BLaER1 treated with 17β-estradiol and CSF1 and Interleukin-3, amounts not matched to agents 10 nM and 100 nM (cell line): ENCODE measurements around the gene ZNF526.

Source experiments
- H3K27ac ChIP-seq, 11 experiments: shearing (Covaris generic); formaldehyde crosslinking; 2 replicates each; pipeline ENCODE4 v1.8.1; 2022
- H3K27me3 ChIP-seq, 11 experiments: shearing (Covaris generic); formaldehyde crosslinking; 2 replicates each; pipeline ENCODE4 v1.8.1; 2022
- H3K36me3 ChIP-seq, 11 experiments: shearing (Covaris generic); formaldehyde crosslinking; 2 replicates each; pipeline ENCODE4 v1.8.1; 2022
- H3K4me1 ChIP-seq, 10 experiments: shearing (Covaris generic); formaldehyde crosslinking; 2 replicates each; pipeline ENCODE4 v1.8.1; 2022
- H3K4me2 ChIP-seq, 11 experiments: shearing (Covaris generic); formaldehyde crosslinking; 2 replicates each; pipeline ENCODE4 v1.8.1; 2022
- H3K4me3 ChIP-seq, 10 experiments: shearing (Covaris generic); formaldehyde crosslinking; 2 replicates each; pipeline ENCODE4 v1.8.1; 2022
- H3K9ac ChIP-seq, 11 experiments: shearing (Covaris generic); formaldehyde crosslinking; 2 replicates each; pipeline ENCODE4 v1.8.1; 2022
- H3K9me3 ChIP-seq, 11 experiments: shearing (Covaris generic); formaldehyde crosslinking; replicated peaks in 1 of 11; 2 replicates each; pipeline ENCODE4 v1.8.1; 2022
- H4K20me1 ChIP-seq, 11 experiments: shearing (Covaris generic); formaldehyde crosslinking; 2 replicates each; pipeline ENCODE4 v1.8.1; 2022
- Cebpa-rat ChIP-seq, 11 experiments: shearing (Covaris generic); IDR thresholded peaks; 2 replicates each; pipeline ENCODE4 v1.8.1; 2022

The ZNF526 gene

DNA sequence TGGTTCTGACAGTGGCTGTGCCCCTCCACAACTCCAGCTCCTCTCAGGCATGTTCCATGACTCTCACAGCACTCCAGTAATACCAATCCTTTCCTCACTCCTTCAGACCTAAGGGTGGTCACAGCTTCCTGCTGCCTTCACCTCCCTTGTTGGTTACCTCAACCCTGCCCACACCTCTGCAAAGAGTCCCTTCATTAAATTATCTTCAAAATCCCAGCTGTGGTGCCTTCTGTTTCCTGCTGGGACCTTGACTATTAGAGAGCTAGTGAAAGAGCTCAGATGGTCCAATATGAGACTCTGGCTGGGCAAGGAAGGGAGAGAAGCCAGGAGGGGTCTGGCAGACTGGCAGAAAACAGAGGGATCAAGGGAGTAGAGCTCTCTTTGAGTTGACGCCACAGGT is 28.8 kb upstream of the ZNF526 start:
- Histone ChIP-seq H3K9ac (no peak overlapping the region), H4K20me1 (no peaks in the 10 kb centered on the region), H3K4me2 (peak overlapping the region in 1 of 11 experiments; percentile 47; a peak in 2 of 22 replicates), H3K9me3 (peaks cover 5 to 19% (median 12%) of the 10 kb centered on the region in 11 experiments; a peak in 20 of 22 replicates), H3K4me3 (no peak overlapping the region), H3K4me1 (peaks cover 6 to 33% (median 21%) of the 10 kb centered on the region in 10 experiments; a peak in 19 of 20 replicates), H3K36me3 (peaks cover 1 to 6% (median 4%) of the 10 kb centered on the region in 11 experiments; a peak in 16 of 22 replicates), H3K27ac (no peak overlapping the region), H3K27me3 (no peaks in the 10 kb centered on the region)
- TF ChIP-seq Cebpa-rat (IDR thresholded peaks at IDR 0.05): no peak

DNA sequence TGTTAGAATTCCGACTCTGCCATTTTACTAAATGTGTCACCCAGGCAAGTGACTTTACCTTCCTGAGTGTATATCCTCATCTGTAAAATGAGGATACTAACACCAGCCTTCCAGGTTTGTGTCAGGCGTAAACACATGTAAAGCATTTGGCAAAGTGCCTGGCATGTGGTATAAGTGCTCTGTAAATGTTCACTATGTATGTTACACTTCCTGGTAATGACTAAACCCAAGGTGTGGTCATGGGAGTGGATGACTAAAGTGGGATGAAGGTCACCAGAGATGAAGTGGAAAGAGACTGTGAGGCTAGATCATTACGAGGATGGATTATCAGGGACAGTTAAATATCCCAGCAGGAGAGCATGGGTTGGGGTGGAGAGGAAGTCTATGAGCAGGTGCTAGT is 28.3 kb upstream of the ZNF526 start:
- no peaks in the 10 kb centered on the region for H3K27me3 ChIP-seq
- peaks cover 7 to 11% (median 10%) of the 10 kb centered on the region in 11 experiments; a peak in 17 of 22 replicates for H3K36me3 ChIP-seq
- H3K4me1 ChIP-seq: peaks cover 11 to 33% (median 24%) of the 10 kb centered on the region in 10 experiments
- no peak for TF ChIP-seq Cebpa-rat (IDR thresholded peaks at IDR 0.05)
- H3K27ac ChIP-seq: no peak overlapping the region
- H3K4me2 ChIP-seq: peak overlapping the region in 4 of 11 experiments; percentile 17 to 47 (median 40); a peak in 7 of 22 replicates
- H3K4me3 ChIP-seq: no peak overlapping the region
- peaks cover 5 to 22% (median 12%) of the 10 kb centered on the region in 11 experiments; a peak in 20 of 22 replicates for H3K9me3 ChIP-seq
- H3K9ac ChIP-seq: no peak overlapping the region
- no peaks in the 10 kb centered on the region for H4K20me1 ChIP-seq

DNA sequence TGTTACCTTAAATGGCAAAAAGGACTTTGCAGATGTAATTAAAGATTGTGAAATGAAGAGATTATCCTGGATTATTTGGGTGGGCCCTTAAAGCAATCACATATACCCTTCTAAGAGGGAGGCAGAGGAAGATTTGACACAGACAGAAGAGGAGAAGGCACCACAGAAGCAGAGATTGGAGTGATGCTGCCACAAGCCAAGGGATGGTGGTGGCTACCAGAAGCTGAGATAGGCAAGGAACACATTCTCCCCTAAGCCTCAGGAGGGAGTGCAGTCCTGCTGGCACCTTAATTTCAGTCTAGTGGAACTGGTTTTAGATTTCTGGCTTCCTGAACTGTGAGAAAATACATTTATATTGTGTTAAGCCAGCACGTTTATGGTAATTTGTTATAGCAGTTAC is 26.8 kb upstream of the ZNF526 start:
- Histone ChIP-seq H3K9ac (no peak overlapping the region), H3K27me3 (no peaks in the 10 kb centered on the region), H3K36me3 (peaks cover 11 to 22% (median 18%) of the 10 kb centered on the region in 11 experiments; a peak in 19 of 22 replicates), H3K4me2 (no peak overlapping the region), H4K20me1 (peaks cover 0 to under 1% (median 0%) of the 10 kb centered on the region in 11 experiments; a peak in 2 of 22 replicates), H3K4me1 (peaks cover 26 to 44% (median 39%) of the 10 kb centered on the region in 10 experiments), H3K27ac (no peak overlapping the region), H3K9me3 (peaks cover 5 to 22% (median 12%) of the 10 kb centered on the region in 11 experiments; a peak in 20 of 22 replicates), H3K4me3 (no peak overlapping the region)
- TF ChIP-seq Cebpa-rat (IDR thresholded peaks at IDR 0.05): no peak

DNA sequence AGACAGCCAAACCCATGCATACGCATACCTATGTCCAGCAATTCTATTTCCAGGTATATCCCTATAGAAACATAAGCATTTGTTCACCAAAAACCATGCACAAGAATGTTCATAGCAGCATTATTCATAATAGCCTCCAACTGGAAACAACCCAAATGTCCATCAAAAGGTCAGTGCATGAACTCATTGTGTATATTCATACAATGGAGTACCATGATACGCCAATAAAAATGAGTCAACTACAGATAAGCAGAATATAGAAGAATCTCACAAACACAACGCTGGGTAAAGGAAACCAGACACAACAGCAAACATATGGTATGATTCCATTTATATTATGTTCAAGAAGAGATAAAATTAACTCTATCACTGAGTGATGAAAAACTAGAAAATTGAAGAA is 26.4 kb upstream of the ZNF526 start:
- no peak overlapping the region for H3K27ac ChIP-seq
- peaks cover 15 to 26% (median 22%) of the 10 kb centered on the region in 11 experiments; a peak in 19 of 22 replicates for H3K36me3 ChIP-seq
- H3K4me1 ChIP-seq: peaks cover 30 to 48% (median 43%) of the 10 kb centered on the region in 10 experiments
- H3K27me3 ChIP-seq: no peaks in the 10 kb centered on the region
- H3K4me3 ChIP-seq: no peak overlapping the region
- H3K9ac ChIP-seq: no peak overlapping the region
- H3K9me3 ChIP-seq: peaks cover 5 to 22% (median 12%) of the 10 kb centered on the region in 11 experiments; a peak in 20 of 22 replicates
- no peak overlapping the region; a peak in 1 of 22 replicates for H3K4me2 ChIP-seq
- TF ChIP-seq Cebpa-rat (IDR thresholded peaks at IDR 0.05): no peak
- peaks cover 0 to 5% (median 0%) of the 10 kb centered on the region in 11 experiments; a peak in 4 of 22 replicates for H4K20me1 ChIP-seq

DNA sequence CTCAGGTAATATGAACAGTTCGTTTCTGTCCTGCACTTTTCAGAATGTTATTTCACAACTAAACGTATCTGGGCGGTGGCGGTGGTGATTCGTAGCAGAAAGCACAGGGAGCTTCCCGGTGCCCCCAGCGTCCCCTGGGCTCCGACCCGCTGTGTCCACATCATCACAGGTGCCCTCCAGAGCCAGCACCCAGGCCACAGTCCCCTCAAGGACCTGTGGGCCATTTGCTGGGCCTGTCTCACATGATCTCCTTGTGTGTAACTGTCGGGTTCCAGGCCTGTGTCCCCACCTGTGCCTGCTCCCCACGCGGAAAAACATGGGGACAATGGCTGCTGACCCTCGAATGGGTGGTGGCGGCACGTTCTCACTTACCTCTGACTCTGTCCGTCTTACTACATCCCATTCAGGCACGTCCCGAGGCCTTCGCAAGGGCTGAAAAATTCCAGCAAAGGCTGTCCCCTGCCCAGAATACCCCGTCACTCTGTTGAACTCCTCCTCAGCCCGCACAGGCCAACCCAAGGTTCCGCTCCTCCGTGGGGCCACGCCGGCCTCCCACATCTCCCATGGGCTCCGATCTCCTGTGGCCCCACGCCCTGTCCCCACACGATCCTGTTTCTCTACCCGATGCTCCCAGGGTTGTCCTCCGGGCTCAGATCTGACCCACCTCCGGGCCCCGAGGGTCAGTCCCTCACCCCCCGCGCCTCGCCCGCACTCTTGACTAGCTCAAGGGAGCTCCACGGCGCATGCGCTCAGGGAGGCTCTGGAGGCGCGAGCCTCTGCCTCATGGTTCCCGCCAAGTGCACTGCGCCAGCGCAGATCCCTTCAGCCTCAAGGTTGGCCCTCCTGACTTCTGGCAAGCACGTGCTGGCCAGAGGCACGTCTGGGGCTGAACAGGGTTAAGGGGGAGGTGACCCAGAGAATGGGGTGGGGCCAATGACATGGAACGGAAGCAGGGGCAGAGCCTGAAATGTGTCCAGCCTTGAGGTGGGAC is 23.8 kb upstream of the ZNF526 start:
- Histone ChIP-seq H3K27me3 (no peaks in the 10 kb centered on the region), H3K9me3 (peaks cover 5 to 22% (median 12%) of the 10 kb centered on the region in 11 experiments; a peak in 20 of 22 replicates), H3K4me1 (peaks cover 54 to 68% (median 65%) of the 10 kb centered on the region in 10 experiments), H3K4me3 (peak overlapping the region in 5 of 10 experiments; percentile 34 to 49 (median 40); a peak in 6 of 20 replicates), H3K4me2 (peak overlapping the region; percentile 77 to 99 (median 97)), H3K9ac (peak overlapping the region in 7 of 11 experiments; percentile 41 to 66 (median 60); a peak in 9 of 22 replicates), H3K36me3 (peaks cover 26 to 47% (median 32%) of the 10 kb centered on the region in 11 experiments; a peak in 20 of 22 replicates), H4K20me1 (peaks cover 0 to 28% (median 0%) of the 10 kb centered on the region in 11 experiments; a peak in 4 of 22 replicates), H3K27ac (peak overlapping the region in 10 of 11 experiments; percentile 54 to 97 (median 92); a peak in 19 of 22 replicates)
- TF ChIP-seq Cebpa-rat (IDR thresholded peaks at IDR 0.05): no peak

DNA sequence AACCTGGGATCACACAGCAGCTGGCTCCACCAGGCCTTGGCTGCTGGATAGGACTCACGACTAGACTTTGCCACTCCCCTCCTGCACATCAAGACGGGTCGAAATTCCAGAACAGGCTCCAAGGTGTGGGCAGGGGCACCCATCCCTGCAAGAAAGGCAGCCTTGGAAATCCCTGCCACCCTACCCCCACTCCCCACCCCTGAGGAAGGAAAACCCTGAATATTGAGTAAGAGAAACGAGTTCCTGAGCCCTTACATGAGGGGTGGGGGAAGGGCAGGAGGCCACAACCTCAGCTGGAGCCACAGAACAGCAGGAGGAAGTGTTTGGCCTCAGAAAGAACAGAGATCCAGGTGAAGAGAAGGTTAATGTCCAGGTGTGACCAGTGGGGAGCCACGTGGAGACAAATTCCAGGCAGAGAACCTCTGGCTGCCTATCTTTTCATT is 22.7 kb upstream of the ZNF526 start:
- Histone ChIP-seq H3K9me3 (peaks cover 5 to 22% (median 12%) of the 10 kb centered on the region in 11 experiments; a peak in 20 of 22 replicates), H3K4me3 (peak overlapping the region in 7 of 10 experiments; percentile 2 to 49 (median 40); a peak in 12 of 20 replicates), H3K27ac (peak overlapping the region in 10 of 11 experiments; percentile 54 to 97 (median 92); a peak in 20 of 22 replicates), H3K4me1 (peaks cover 65 to 73% (median 68%) of the 10 kb centered on the region in 10 experiments), H3K4me2 (peak overlapping the region; percentile 77 to 99 (median 97)), H3K9ac (peak overlapping the region; percentile 41 to 66 (median 54); a peak in 14 of 22 replicates), H3K27me3 (no peaks in the 10 kb centered on the region), H3K36me3 (peaks cover 29 to 49% (median 41%) of the 10 kb centered on the region in 11 experiments; a peak in 21 of 22 replicates), H4K20me1 (peaks cover 0 to 30% (median 0%) of the 10 kb centered on the region in 11 experiments; a peak in 4 of 22 replicates)
- TF ChIP-seq Cebpa-rat (IDR thresholded peaks at IDR 0.05): no peak

DNA sequence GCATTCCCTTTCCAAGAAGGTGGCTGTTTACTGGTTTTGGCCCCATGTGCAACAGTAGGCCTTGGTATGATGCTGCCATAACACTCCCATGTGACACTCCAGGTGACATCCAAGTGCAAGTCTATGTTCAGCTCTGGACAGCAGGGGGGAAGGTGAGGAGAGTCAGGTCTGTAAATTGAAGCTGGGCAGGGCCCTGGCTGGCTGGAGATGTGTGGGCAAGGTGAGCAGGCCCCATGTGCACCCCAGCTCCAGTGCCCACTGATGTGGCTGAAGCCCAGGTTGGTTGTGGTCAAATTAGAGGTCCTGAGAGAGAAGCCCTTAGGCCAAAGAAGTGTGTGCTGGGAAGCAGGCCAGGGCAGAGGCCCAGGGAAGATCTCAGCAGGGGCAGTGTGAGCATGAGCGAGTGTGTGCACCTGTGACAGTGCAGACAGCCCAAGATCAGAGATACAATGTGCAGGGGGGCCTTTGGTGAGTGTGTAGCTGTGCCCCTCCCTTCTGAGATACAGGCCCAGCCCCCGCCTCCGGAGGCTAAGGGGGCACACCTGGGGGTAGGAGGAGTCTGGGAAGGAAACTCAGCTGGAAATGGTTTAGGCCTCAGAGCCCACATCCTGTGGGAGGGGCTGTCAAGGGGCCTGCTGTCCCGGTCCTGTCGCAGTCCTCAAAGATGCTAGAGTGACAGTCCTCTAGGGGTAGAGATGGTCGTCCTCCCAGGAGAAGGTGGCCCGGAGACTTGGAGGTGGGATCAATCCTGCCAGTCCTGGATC is 21.3 kb upstream of the ZNF526 start:
- H3K27me3 ChIP-seq: no peaks in the 10 kb centered on the region
- H4K20me1 ChIP-seq: peaks cover 0 to 44% (median 0%) of the 10 kb centered on the region in 11 experiments; a peak in 4 of 22 replicates
- H3K27ac ChIP-seq: peak overlapping the region; percentile 85 to 97 (median 93); a peak in 21 of 22 replicates
- H3K9ac ChIP-seq: peak overlapping the region; percentile 64 to 87 (median 81)
- H3K4me3 ChIP-seq: peak overlapping the region; percentile 11 to 68 (median 54); a peak in 18 of 20 replicates
- peaks cover 70 to 87% (median 81%) of the 10 kb centered on the region in 10 experiments for H3K4me1 ChIP-seq
- no peak for TF ChIP-seq Cebpa-rat (IDR thresholded peaks at IDR 0.05)
- H3K9me3 ChIP-seq: peaks cover 0 to 13% (median 4%) of the 10 kb centered on the region in 11 experiments; a peak in 12 of 22 replicates
- peak overlapping the region; percentile 87 to 99 (median 97) for H3K4me2 ChIP-seq
- H3K36me3 ChIP-seq: peaks cover 39 to 63% (median 56%) of the 10 kb centered on the region in 11 experiments
